GM12891 (cell line): ENCODE results near the gene KCNC3.

Experiments
- PAX5 ChIP-seq: IDR thresholded peaks from 2 replicates; pipeline ENCODE4 v1.6.1; 2011; ENCODE audit warnings: low read length, moderate library complexity, mild to moderate bottlenecking; ENCODE audit not compliant: insufficient read depth, severe bottlenecking
- POLR2A ChIP-seq: IDR thresholded peaks from 2 replicates; pipeline ENCODE4 v1.6.1; 2011; ENCODE audit warnings: low read depth, low read length, control low read depth
- POLR2AphosphoS5 ChIP-seq: IDR thresholded peaks from 2 replicates; pipeline ENCODE4 v1.6.1; 2011; ENCODE audit warnings: low read depth, low read length, control low read depth
- POU2F2 ChIP-seq: IDR thresholded peaks from 2 replicates; pipeline ENCODE4 v1.6.1; 2011; ENCODE audit warnings: low read depth, mild to moderate bottlenecking, control low read depth, low read length, moderate library complexity
- SPI1 ChIP-seq: IDR thresholded peaks from 2 replicates; pipeline ENCODE4 v1.6.1; 2011; ENCODE audit warnings: low read depth, low read length, control low read depth
- TAF1 ChIP-seq: IDR thresholded peaks from 2 replicates; pipeline ENCODE4 v1.6.1; 2011; ENCODE audit warnings: low read depth, low read length, control low read depth

- no peak for TF ChIP-seq POLR2AphosphoS5
- TF ChIP-seq POLR2A = no peak
- TF ChIP-seq TAF1 = no peak
- TF ChIP-seq SPI1 = no peak
- TF ChIP-seq PAX5 = no peak
- TF ChIP-seq POU2F2 = no peak
Observed at GRCh38 chr19:50264483-50265186, 64.5 kb downstream of the KCNC3 start.
